Thoracic aorta (tissue), 2 donors: ENCODE results near the gene JAM3. TPM values are rescaled to one million over a fixed set of nuclear protein-coding genes. Genes with fewer than 3 reads are reported as not detected.
A peak's percentile ranks its signal among the peaks of the same experiment; 100 is the strongest.

Experiments used
- ATAC-seq: fragments of 150-250 bp; one replicate; pipeline ENCODE4 v1.8.0; 2017; ENCODE audit warnings: low read depth; ENCODE audit not compliant: insufficient number of reproducible peaks, low FRiP score
- DNase-seq: peaks from one replicate; pipeline ENCODE4 v3.0.0-alpha.2; 2020; ENCODE audit warnings: low spot score
- H3K27ac ChIP-seq, 2 donors: fragments of 200-600 bp; sonication (generic); 1 replicate in 1 of 2; 2 replicates in 1 of 2; pipeline ENCODE4 v1.5.1; 2016; ENCODE audit warnings: mild to moderate bottlenecking in 2 of 2, moderate library complexity in 2 of 2
- H3K27me3 ChIP-seq: fragments of 200-600 bp; sonication (generic); replicated peaks from 2 replicates; pipeline ENCODE4 v1.6.0; 2016; ENCODE audit warnings: mild to moderate bottlenecking; ENCODE audit not compliant: insufficient read depth
- H3K36me3 ChIP-seq: fragments of 200-600 bp; sonication (generic); one replicate; pipeline ENCODE4 v1.5.1; 2016
- H3K4me1 ChIP-seq, 2 donors: fragments of 200-600 bp; sonication (generic); 1 replicate in 1 of 2; 2 replicates in 1 of 2; pipeline versions ENCODE4 v1.5.1 to v1.6.0; 2016; ENCODE audit warnings: low read depth in 2 of 2, mild to moderate bottlenecking in 1 of 2; ENCODE audit not compliant: control insufficient read depth in 1 of 2
- H3K4me3 ChIP-seq: fragments of 200-600 bp; sonication (generic); 2 replicates; pipeline ENCODE4 v1.5.1; 2016; ENCODE audit warnings: mild to moderate bottlenecking
- H3K9me3 ChIP-seq: fragments of 200-600 bp; sonication (generic); 2 replicates; pipeline ENCODE4 v1.5.1; 2016
- total RNA-seq, 2 donors: library from RNA; depleted of rRNA; stranded (reverse); fragments of >200 nt; gene quantifications; one replicate each; pipeline versions ENCODE4 v1.1.0 to v1.2.3, GENCODE V29; 2016
- TF ChIP-seq, protein P1 (sequence below): fragments of 200-600 bp; sonication (generic); IDR thresholded peaks from one replicate; pipeline ENCODE4 v1.5.1; 2019; ENCODE audit warnings: antibody characterized with exemption

JAM3 gene
- total RNA-seq, 2 donors from 2014 or later, result 83.7 to 110 TPM

DNA sequence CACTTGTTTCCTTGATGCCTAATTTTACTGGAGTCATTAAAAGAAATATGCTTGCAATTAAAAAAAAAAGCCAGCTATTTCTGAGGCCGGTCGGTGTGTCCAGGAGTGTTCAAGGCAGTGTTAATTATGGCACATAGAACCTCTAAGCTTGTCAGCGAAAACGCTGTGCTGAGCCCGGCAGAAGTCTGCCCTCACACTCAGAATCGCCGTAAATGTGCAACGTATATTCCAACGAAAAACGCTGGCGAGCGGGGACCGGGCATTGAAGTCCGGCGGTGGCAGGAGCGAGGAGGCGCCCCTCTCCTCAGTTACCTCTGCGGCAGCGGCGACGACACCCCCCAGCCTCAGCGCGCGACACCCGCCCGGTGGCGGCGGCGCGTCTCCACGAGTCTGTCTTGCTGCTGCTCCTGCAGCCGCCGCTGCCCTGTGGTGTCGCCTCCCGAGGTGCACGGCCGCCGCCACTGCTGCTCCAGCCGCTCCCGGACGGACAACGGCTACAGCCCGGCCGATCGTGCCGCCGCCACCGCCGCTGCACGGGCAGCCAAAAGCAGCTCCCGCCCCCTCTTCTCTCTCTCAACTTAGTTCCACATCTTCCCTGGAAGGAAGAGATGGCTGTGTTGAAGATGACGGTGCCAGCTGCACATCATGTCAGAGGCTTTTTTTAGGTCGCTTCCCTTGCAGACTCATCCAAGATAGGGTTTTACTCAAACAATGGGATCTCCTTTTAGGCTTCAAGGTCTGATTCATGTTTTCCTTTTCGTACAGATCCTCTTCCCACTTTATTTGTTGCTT, 56.0 kb downstream of the JAM3 start:
- Histone ChIP-seq H3K9me3 (no peaks in the 10 kb centered on the region), H3K4me1 (peaks cover 30 to 57% of the 10 kb centered on the region in 2 donors), H3K4me3 (peak overlapping the region; percentile 75), H3K36me3 (no peaks in the 10 kb centered on the region), H3K27me3 (no peaks in the 10 kb centered on the region), H3K27ac (peak overlapping the region; percentile 68 to 72)
- TF ChIP-seq, protein P1, sequence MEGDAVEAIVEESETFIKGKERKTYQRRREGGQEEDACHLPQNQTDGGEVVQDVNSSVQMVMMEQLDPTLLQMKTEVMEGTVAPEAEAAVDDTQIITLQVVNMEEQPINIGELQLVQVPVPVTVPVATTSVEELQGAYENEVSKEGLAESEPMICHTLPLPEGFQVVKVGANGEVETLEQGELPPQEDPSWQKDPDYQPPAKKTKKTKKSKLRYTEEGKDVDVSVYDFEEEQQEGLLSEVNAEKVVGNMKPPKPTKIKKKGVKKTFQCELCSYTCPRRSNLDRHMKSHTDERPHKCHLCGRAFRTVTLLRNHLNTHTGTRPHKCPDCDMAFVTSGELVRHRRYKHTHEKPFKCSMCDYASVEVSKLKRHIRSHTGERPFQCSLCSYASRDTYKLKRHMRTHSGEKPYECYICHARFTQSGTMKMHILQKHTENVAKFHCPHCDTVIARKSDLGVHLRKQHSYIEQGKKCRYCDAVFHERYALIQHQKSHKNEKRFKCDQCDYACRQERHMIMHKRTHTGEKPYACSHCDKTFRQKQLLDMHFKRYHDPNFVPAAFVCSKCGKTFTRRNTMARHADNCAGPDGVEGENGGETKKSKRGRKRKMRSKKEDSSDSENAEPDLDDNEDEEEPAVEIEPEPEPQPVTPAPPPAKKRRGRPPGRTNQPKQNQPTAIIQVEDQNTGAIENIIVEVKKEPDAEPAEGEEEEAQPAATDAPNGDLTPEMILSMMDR, result no peak
- ATAC-seq, result no peak
- DNase-seq, result no peak

DNA sequence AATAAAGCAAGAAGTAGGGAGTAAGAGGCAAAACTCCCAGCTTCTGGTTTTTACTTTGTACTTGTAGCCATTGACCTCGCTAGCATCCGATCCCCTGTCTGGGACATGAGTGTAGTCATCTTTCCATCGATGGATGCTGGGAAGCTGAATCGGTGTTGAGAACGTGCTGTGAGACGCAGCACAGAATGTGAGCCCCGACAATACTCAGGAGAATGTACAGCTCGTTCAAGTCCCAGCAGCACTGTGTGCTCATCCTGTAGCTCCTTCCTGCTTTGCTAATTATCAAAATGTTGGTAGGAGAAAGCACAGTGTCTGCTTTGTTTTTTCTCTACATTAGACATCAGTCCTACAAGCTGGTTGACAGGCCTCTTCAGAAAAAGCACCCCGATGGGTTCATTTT, 56.6 kb downstream of the JAM3 start:
- Histone ChIP-seq H3K4me3 (peak overlapping the region; percentile 75), H3K27me3 (no peaks in the 10 kb centered on the region), H3K9me3 (no peaks in the 10 kb centered on the region), H3K36me3 (no peaks in the 10 kb centered on the region), H3K27ac (peak overlapping the region; percentile 68 to 72), H3K4me1 (peaks cover 30 to 57% of the 10 kb centered on the region in 2 donors)
- TF ChIP-seq, protein P1, result no peak
- DNase-seq (no peak), ATAC-seq (no peak)

DNA sequence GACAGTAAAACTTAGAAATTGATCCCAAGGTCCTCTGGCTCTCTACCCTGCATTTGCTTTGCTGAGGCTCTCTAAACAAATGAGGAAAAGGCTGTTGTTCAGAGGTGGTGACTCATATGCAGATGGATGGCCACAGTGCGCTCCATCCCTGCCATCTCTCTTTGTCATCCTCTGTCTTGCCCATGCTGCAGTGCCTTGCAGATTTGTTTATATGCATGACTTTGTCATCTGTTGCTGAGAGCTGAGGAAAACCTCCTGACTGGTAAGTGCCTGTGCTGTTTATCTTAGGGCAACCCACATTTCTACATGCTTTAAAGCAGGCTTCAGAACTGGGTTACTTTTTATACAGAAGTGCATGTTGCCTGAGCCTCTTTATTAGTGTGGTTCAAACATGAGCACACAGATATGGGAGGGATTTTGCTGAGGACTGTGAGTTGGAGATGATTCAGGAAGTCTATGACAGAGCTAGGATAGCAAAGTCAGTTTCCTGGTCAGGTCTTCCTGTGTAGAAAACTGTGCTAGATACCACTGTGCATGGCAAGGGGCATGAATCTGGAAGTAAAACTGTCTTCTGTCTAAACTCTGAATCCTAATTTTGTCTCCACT, 57.4 kb downstream of the JAM3 start:
- Histone ChIP-seq H3K27ac (peak overlapping the region; percentile 68 to 72), H3K36me3 (no peaks in the 10 kb centered on the region), H3K27me3 (no peaks in the 10 kb centered on the region), H3K4me1 (peaks cover 30 to 49% of the 10 kb centered on the region in 2 donors), H3K9me3 (peaks cover under 1% of the 10 kb centered on the region), H3K4me3 (no peak overlapping the region)
- ATAC-seq, result no peak
- DNase-seq, result no peak
- TF ChIP-seq, protein P1, result no peak

DNA sequence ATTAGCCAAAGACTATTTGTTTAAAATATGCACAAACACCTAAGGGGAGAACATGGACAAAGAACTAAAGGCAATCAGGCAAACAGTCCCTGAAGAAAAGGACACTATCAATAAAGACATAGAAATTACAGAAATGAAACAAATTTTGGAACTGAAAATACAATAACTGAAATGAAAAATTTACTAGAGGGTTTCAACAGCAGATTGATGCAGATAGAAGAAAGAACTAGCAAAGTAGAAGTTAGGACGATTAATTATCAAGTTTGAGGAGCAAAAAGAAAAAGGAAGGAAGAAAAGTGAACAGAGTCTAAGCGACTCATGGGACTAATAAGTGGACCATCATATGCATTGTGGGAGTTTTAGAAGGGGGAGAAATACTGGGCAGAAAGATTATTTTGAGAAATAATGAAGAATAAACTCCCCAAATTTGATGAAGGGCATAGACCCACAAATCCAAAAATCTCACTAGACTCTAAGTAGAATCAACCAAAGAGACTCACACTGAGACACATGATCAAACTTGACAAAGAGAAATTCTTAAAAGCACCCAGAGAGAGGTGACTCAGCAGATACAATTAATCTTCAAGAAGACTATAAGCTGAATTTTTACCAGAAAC, 62.9 kb downstream of the JAM3 start:
- Histone ChIP-seq H3K27ac (no peak overlapping the region), H3K27me3 (no peaks in the 10 kb centered on the region), H3K4me1 (peaks cover 0 to 17% of the 10 kb centered on the region in 2 donors), H3K36me3 (no peaks in the 10 kb centered on the region), H3K9me3 (peaks cover 9% of the 10 kb centered on the region), H3K4me3 (no peak overlapping the region)
- TF ChIP-seq, protein P1, result no peak
- DNase-seq, result no peak
- no peak for ATAC-seq

DNA sequence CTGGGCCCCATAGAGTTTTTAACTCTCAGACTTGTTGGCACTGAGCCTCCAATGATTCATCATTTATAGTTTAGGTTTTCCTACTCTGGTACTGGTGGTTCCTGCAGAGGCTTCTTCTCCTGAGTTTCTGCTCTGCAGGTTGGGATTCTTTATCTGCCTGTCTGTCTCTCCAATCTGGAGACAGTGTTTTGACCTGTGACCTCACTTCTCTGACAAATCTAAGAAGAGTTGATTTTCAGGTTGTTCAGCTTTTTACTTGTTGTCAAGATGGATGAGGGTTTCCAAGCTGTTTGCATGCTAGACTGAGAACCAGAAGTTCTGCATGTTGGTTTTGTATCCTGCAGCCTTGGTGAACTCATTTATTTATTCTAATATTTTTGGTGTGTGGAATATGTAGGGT, 63.9 kb downstream of the JAM3 start:
- ATAC-seq (no peak), DNase-seq (no peak)
- peak overlapping the region; percentile 0 to 48 for H3K27ac ChIP-seq
- TF ChIP-seq, protein P1, result no peak
- no peaks in the 10 kb centered on the region for H3K27me3 ChIP-seq
- peaks cover 0 to 16% of the 10 kb centered on the region in 2 donors for H3K4me1 ChIP-seq
- peaks cover 9% of the 10 kb centered on the region for H3K9me3 ChIP-seq
- H3K4me3 ChIP-seq, result no peak overlapping the region
- no peaks in the 10 kb centered on the region for H3K36me3 ChIP-seq
